Bronchus fibroblast of lung (primary cell): Measurements from ENCODE around the gene NDST1. TPM values are rescaled to one million over a fixed set of nuclear protein-coding genes. Genes with fewer than 3 reads are reported as not detected.

Experiments
- total RNA-seq: library from RNA; depleted of rRNA; stranded (reverse); fragments of >200 nt; gene quantifications from 2 replicates; pipeline ENCODE4 v1.2.3, GENCODE V29; 2015

The NDST1 gene
- 48.6 and 58.3 TPM in 2 replicates for total RNA-seq

GRCh38 chr5:150507474-150508276, at the start of gene NDST1:
Gene NDST1, plus strand, starts transcription at chr5:150508131. Its CDS starts 13,124 bp downstream, at chr5:150521255.

Other genes with a start within 250 kb of the NDST1 start
- gene CAMK2A, start 218.4 kb upstream of the NDST1 start, total RNA-seq, result 0.45 TPM in 1 of 2 replicates, not detected in the other
- 11.8 and 13.4 TPM in 2 replicates for gene ARSI, start 205.2 kb upstream of the NDST1 start, total RNA-seq
- gene TCOF1, start 150.4 kb upstream of the NDST1 start, total RNA-seq, result 37.2 and 42.4 TPM in 2 replicates
- gene CD74, start 95.2 kb upstream of the NDST1 start, total RNA-seq, result 1.0 and 1.6 TPM in 2 replicates
- gene RPS14, start 58.4 kb upstream of the NDST1 start, total RNA-seq, result 3,076 and 3,106 TPM in 2 replicates
- gene SYNPO, start 132.5 kb downstream of the NDST1 start, total RNA-seq, result 1.0 and 1.3 TPM in 2 replicates
- 1.0 and 1.8 TPM in 2 replicates for gene MYOZ3, start 153.1 kb downstream of the NDST1 start, total RNA-seq
- gene RBM22, start 192.9 kb downstream of the NDST1 start, total RNA-seq, result 28.7 and 29.1 TPM in 2 replicates